Transverse colon (tissue), 4 donors: ENCODE measurements around the gene TMC2.

Experiments
- POLR2A ChIP-seq: fragments of 450-650 bp; IDR thresholded peaks from one replicate; pipeline ENCODE4 v1.6.1; 2016; ENCODE audit warnings: antibody characterized with exemption, mild to moderate bottlenecking, moderate library complexity
- POLR2AphosphoS5 ChIP-seq, 3 donors: sonication (generic); formaldehyde crosslinking; IDR thresholded peaks; one replicate each; pipeline ENCODE4 v1.6.1; 2016; ENCODE audit warnings: antibody characterized with exemption in 3 of 3
- TF ChIP-seq, protein P1 (sequence below), 5 experiments: fragments of 200-600 bp in 3 of 5; fragments of 450-650 bp in 2 of 5; sonication (generic) in 3 of 5; IDR thresholded peaks; 1 replicate in 2 of 5; 2 replicates in 3 of 5; pipeline ENCODE4 v1.5.1; 2016 to 2017; ENCODE audit warnings: antibody characterized with exemption in 5 of 5, inconsistent platforms in 3 of 5, mild to moderate bottlenecking in 2 of 5, moderate library complexity in 1 of 5

DNA sequence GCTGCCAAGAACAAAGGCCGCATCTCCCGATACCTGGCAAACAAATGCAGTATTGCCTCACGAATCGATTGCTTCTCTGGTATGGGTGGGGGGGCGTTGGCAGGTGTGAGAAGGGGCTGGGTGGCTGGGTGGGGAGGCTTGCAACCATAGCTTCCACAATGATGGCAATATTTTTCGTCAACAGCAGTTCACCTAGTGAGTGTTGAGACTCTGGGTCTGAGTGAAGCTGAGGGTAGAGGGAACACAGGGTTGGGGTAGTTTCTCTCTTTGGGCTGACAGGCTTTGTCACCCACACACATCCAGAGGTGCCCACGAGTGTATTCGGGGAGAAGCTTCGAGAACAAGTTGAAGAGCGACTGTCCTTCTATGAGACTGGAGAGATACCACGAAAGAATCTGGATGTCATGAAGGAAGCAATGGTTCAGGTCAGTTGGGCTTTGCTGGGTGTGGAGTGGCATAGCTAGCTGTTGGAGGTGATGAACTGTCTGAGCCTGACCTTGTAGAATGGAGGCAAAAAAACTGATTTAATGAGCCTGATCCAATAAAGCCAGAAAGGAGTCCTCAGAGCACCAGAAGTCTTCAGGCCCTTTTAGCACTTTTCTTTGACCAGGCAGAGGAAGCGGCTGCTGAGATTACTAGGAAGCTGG, 120.2 kb downstream of the TMC2 start:
- TF ChIP-seq, protein P1, sequence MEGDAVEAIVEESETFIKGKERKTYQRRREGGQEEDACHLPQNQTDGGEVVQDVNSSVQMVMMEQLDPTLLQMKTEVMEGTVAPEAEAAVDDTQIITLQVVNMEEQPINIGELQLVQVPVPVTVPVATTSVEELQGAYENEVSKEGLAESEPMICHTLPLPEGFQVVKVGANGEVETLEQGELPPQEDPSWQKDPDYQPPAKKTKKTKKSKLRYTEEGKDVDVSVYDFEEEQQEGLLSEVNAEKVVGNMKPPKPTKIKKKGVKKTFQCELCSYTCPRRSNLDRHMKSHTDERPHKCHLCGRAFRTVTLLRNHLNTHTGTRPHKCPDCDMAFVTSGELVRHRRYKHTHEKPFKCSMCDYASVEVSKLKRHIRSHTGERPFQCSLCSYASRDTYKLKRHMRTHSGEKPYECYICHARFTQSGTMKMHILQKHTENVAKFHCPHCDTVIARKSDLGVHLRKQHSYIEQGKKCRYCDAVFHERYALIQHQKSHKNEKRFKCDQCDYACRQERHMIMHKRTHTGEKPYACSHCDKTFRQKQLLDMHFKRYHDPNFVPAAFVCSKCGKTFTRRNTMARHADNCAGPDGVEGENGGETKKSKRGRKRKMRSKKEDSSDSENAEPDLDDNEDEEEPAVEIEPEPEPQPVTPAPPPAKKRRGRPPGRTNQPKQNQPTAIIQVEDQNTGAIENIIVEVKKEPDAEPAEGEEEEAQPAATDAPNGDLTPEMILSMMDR (IDR thresholded peaks at IDR 0.05): no peak
- TF ChIP-seq POLR2A: no peak
- TF ChIP-seq POLR2AphosphoS5 (IDR thresholded peaks at IDR 0.05): no peak
